Transverse colon (tissue), 3 donors: ENCODE results near the gene ATXN10.

Experiments
- CTCF ChIP-seq, 5 experiments: fragments of 200-600 bp in 3 of 5; fragments of 450-650 bp in 2 of 5; sonication (generic) in 3 of 5; IDR thresholded peaks; 1 replicate in 2 of 5; 2 replicates in 3 of 5; pipeline ENCODE4 v1.5.1; 2016 to 2017; ENCODE audit warnings: antibody characterized with exemption in 5 of 5, inconsistent platforms in 3 of 5, mild to moderate bottlenecking in 2 of 5, moderate library complexity in 1 of 5
- POLR2A ChIP-seq: fragments of 450-650 bp; IDR thresholded peaks from one replicate; pipeline ENCODE4 v1.6.1; 2016; ENCODE audit warnings: antibody characterized with exemption, mild to moderate bottlenecking, moderate library complexity

GRCh38 chr22:45891021-45891421, 219.4 kb downstream of the ATXN10 start:
- TF ChIP-seq POLR2A = no peak
- TF ChIP-seq CTCF (IDR thresholded peaks at IDR 0.05) = no peak
